ENCODE data around the gene RPL7A. TPM values are rescaled to one million over a fixed set of nuclear protein-coding genes. Genes with fewer than 3 reads are reported as not detected.
A peak's percentile ranks its signal among the peaks of the same experiment; 100 is the strongest.

Gene RPL7A
- total RNA-seq, 4 donors from 2014 or later, result 1,813 to 2,244 (median 1,961) TPM

- ATAC-seq (ENCODE audit: low FRiP score) (no peak), DNase-seq (ENCODE audit: low spot score) (no peak)
- no peak for TF ChIP-seq CTCF (IDR thresholded peaks at IDR 0.05)
Observed at GRCh38 chr9:133354766-133355165, 6.7 kb downstream of the RPL7A start.

- DNase-seq (ENCODE audit: low spot score), result no peak
- no peak for TF ChIP-seq CTCF (IDR thresholded peaks at IDR 0.05)
- peak; percentile 3 for ATAC-seq (ENCODE audit: low FRiP score)
Observed at GRCh38 chr9:133355881-133356357, 7.9 kb downstream of the RPL7A start.

GRCh38 chr9:133356391-133357091 is 8.5 kb downstream of the RPL7A start, which contains the start of the genes SURF1 and SURF2:
TSS of gene SURF1 (minus strand) at chr9:133356487. CDS start at chr9:133356453, 34 bp downstream.
TSS of gene SURF2 (plus strand) at chr9:133356550. CDS start at chr9:133356593, 43 bp downstream.
- DNase-seq (ENCODE audit: low spot score), result peak; percentile 52
- no peak for TF ChIP-seq CTCF (IDR thresholded peaks at IDR 0.05)
- ATAC-seq (ENCODE audit: low FRiP score), result peak; percentile 85

GRCh38 chr9:133357656-133358055 is 9.6 kb downstream of the RPL7A start:
- no peak for ATAC-seq (ENCODE audit: low FRiP score)
- TF ChIP-seq CTCF (IDR thresholded peaks at IDR 0.05), result no peak
- DNase-seq (ENCODE audit: low spot score), result no peak

GRCh38 chr9:133359399-133360175 is 11.6 kb downstream of the RPL7A start:
- no peak for TF ChIP-seq CTCF (IDR thresholded peaks at IDR 0.05)
- ATAC-seq (ENCODE audit: low FRiP score) (no peak), DNase-seq (ENCODE audit: low spot score) (no peak)

GRCh38 chr9:133360400-133361393 is 12.7 kb downstream of the RPL7A start:
- ATAC-seq (ENCODE audit: low FRiP score), result no peak
- no peak for DNase-seq (ENCODE audit: low spot score)
- TF ChIP-seq CTCF (IDR thresholded peaks at IDR 0.05), result no peak
